Activated naive CD8-positive, alpha-beta T cell treated with anti-CD3 and anti-CD28 coated beads, Interleukin-2, amount 50 U/mL, for 24 hours (primary cell): ENCODE data around the gene KRTAP5-2.
"Not testable (repeated sequence)": the region's sequence is repeated elsewhere in the genome, so short reads cannot be mapped to it uniquely, and the experiment has no call there.

Experiments used
- ATAC-seq: fragments of 150-1000 bp; cut with Tn5 transposase; one replicate; pipeline ENCODE4 v1.10.0; 2021
- DNase-seq: peaks from one replicate; pipeline ENCODE4 v3.0.0; 2021
- H3K27ac Mint-ChIP-seq: one replicate; pipeline ENCODE4 v1.8.0; 2021; ENCODE audit warnings: mild to moderate bottlenecking, mixed read lengths
- H3K27me3 Mint-ChIP-seq: one replicate; pipeline ENCODE4 v1.8.0; 2021; ENCODE audit warnings: mixed read lengths
- H3K36me3 Mint-ChIP-seq: one replicate; pipeline ENCODE4 v1.8.0; 2021; ENCODE audit warnings: low read depth, mixed read lengths
- H3K4me1 Mint-ChIP-seq: one replicate; pipeline ENCODE4 v1.8.0; 2021; ENCODE audit warnings: mixed read lengths
- H3K4me3 Mint-ChIP-seq: one replicate; pipeline ENCODE4 v1.8.0; 2021; ENCODE audit warnings: mild to moderate bottlenecking, moderate library complexity, mixed read lengths
- H3K9me3 Mint-ChIP-seq: one replicate; pipeline ENCODE4 v1.8.0; 2021; ENCODE audit warnings: mixed read lengths

KRTAP5-2 gene

GRCh38 chr11:1607156-1607845 lies 9.2 kb upstream of the KRTAP5-2 start:
- not testable (repeated sequence) for DNase-seq, H3K4me1 Mint-ChIP-seq, ATAC-seq, H3K36me3 Mint-ChIP-seq, H3K27ac Mint-ChIP-seq, H3K4me3 Mint-ChIP-seq, H3K9me3 Mint-ChIP-seq
- H3K27me3 Mint-ChIP-seq = peaks cover 31% of the 10 kb centered on the region

DNA sequence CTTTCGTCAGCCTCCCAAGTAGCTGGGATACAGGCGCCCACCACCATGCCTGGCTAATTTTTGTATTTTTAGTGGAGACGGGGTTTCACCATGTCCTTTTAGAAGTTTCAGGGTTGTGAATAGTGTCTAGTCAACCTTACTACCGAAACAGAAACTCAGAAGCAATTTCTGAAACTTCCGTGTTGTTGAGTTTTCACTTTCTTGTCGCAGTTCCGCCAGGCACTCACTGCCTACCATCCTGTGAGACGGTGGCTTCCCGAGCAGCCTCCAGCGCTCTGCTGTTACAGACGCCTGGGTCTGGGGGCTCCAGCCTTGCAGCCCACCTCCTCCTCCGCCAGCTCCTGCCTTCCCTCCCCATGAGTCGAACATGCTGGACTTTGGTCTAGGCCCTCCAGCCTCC lies 7.8 kb upstream of the KRTAP5-2 start:
- not testable (repeated sequence) for H3K36me3 Mint-ChIP-seq, H3K27ac Mint-ChIP-seq, H3K9me3 Mint-ChIP-seq, H3K4me1 Mint-ChIP-seq, DNase-seq, H3K4me3 Mint-ChIP-seq, ATAC-seq
- peaks cover 35% of the 10 kb centered on the region for H3K27me3 Mint-ChIP-seq

DNA sequence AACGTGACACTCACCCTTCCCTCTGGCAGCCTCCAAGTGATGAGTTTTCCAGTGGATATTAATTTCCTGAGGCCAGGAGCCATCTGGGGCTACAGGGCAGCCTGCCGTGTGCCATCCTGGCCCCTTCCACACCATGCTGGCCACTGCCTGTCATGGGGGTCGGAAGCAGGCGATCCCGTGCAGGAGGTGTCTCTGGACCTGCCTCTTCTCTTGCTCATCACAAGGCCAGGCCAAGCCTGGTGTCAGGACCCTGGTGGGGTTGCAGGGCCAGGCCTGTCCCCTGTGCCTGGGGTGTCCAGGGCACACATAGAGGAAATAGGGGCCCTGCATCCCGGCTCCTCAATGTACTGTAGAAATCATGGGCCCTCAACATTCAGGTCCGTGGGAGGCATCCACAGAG lies 6.6 kb upstream of the KRTAP5-2 start:
- H3K27ac Mint-ChIP-seq = no peak overlapping the region
- H3K9me3 Mint-ChIP-seq = no peaks in the 10 kb centered on the region
- ATAC-seq = no peak
- peaks cover 33% of the 10 kb centered on the region for H3K27me3 Mint-ChIP-seq
- no peak for DNase-seq
- no peak overlapping the region for H3K4me3 Mint-ChIP-seq
- no peaks in the 10 kb centered on the region for H3K36me3 Mint-ChIP-seq
- H3K4me1 Mint-ChIP-seq = peaks cover 2% of the 10 kb centered on the region

DNA sequence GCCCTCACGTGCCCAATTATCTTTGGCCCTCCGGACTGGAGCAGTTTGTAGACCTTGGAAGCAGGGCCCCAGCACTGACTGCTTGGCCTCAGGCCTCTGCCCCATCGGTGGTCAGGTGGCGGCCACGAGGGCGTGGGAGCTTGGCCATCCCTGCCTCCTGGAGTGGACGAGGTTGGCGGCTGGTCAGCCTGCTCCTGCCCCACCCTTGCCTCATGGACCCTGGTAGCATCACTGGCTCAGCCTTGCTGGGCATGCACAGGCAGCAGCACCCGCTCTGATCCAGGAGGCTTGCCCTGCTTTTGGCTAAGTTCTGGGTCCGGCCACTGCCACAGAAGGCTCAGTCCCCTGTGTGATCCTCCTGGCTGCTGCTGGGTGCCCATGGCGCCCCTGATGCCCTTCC lies 6.1 kb upstream of the KRTAP5-2 start:
- Mint-ChIP-seq H3K27me3 (peaks cover 33% of the 10 kb centered on the region), H3K27ac (no peak overlapping the region), H3K9me3 (no peaks in the 10 kb centered on the region), H3K36me3 (no peaks in the 10 kb centered on the region), H3K4me1 (peaks cover 2% of the 10 kb centered on the region), H3K4me3 (no peak overlapping the region)
- no peak for DNase-seq
- no peak for ATAC-seq

DNA sequence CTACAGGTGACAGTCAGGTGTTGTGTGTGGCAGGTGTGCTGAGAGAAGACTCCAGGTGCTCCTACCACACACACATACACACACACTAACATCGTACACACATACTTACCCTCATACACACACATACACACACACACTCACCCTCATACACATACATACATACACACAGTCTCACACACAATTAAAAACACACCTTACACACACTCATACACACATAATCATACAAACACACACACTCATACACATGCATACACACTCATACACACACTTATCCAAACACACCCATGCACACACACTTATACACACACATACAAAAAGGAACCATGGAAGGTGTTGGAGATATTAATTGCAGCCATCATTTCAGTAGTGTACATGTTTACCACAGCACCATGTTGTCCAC lies 5.5 kb upstream of the KRTAP5-2 start:
- no peak overlapping the region for H3K4me3 Mint-ChIP-seq
- peaks cover 34% of the 10 kb centered on the region for H3K27me3 Mint-ChIP-seq
- ATAC-seq = no peak
- peaks cover 2% of the 10 kb centered on the region for H3K4me1 Mint-ChIP-seq
- DNase-seq = no peak
- no peaks in the 10 kb centered on the region for H3K9me3 Mint-ChIP-seq
- H3K27ac Mint-ChIP-seq = no peak overlapping the region
- H3K36me3 Mint-ChIP-seq = no peaks in the 10 kb centered on the region

DNA sequence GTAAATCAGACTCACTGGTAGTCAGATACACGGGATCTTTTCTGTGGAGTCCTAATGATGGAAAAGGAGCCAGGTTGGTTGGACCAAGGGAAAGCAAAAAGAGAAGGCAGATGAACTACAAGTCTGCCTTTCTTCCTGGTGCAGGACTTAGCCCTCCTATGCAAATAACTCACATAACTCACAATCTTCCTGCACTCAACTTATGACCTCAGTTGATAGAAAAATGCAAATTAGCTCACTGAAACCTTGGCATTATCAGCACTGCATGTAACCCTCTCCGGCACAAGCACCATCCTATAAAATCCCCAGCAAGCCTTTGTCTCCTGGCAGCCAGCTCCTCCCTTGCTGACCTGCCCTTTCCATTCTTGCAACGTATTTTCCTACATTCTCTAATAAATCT lies 3.6 kb upstream of the KRTAP5-2 start:
- not testable (repeated sequence) for H3K4me3 Mint-ChIP-seq, H3K36me3 Mint-ChIP-seq, H3K4me1 Mint-ChIP-seq, ATAC-seq, H3K9me3 Mint-ChIP-seq, DNase-seq, H3K27ac Mint-ChIP-seq
- H3K27me3 Mint-ChIP-seq = peaks cover 36% of the 10 kb centered on the region

- ATAC-seq (no peak), DNase-seq (no peak)
- H3K4me3 Mint-ChIP-seq = no peak overlapping the region
- peaks cover 36% of the 10 kb centered on the region for H3K27me3 Mint-ChIP-seq
- H3K4me1 Mint-ChIP-seq = no peaks in the 10 kb centered on the region
- H3K27ac Mint-ChIP-seq = no peak overlapping the region
- H3K9me3 Mint-ChIP-seq = no peaks in the 10 kb centered on the region
- H3K36me3 Mint-ChIP-seq = no peaks in the 10 kb centered on the region
Measured at GRCh38 chr11:1600626-1601025, 2.5 kb upstream of the KRTAP5-2 start.

DNA sequence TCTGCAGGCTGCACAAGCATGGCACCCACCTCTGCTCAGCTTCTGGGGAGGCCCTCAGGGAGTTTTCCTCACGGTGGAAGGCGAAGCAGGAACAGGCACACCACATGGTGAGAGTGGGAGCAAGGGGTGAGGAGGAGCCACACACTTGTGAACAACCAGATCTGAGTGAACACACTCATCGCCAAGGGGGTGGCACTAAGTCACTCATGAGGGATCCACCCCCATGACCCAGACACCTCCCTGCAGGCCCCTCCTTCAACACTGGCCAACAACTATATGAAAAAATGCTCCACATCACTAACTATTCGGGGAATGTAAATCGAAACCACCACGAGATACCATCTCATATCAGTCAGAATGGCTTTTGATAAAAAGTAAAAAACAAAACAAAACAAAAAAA lies 722 bp upstream of the KRTAP5-2 start:
- Mint-ChIP-seq H3K9me3 (no peaks in the 10 kb centered on the region), H3K27ac (no peak overlapping the region), H3K4me3 (no peak overlapping the region), H3K4me1 (peaks cover 2% of the 10 kb centered on the region), H3K36me3 (no peaks in the 10 kb centered on the region), H3K27me3 (peaks cover 42% of the 10 kb centered on the region)
- no peak for ATAC-seq
- no peak for DNase-seq

- H3K36me3 Mint-ChIP-seq = not testable (repeated sequence)
Measured at GRCh38 chr11:1598406-1598805, 312 bp upstream of the KRTAP5-2 start.

GRCh38 chr11:1597331-1597993 lies 632 bp downstream of the KRTAP5-2 start:
- Mint-ChIP-seq H3K4me1 (peaks cover 2% of the 10 kb centered on the region), H3K36me3 (no peaks in the 10 kb centered on the region), H3K27me3 (peaks cover 34% of the 10 kb centered on the region), H3K4me3 (no peak overlapping the region), H3K27ac (no peak overlapping the region), H3K9me3 (no peaks in the 10 kb centered on the region)
- no peak for DNase-seq
- no peak for ATAC-seq

More at GRCh38 chr11:1598406-1598805, 312 bp upstream of the KRTAP5-2 start:
- H3K4me3 Mint-ChIP-seq, H3K4me1 Mint-ChIP-seq, ATAC-seq, DNase-seq, H3K27ac Mint-ChIP-seq, H3K9me3 Mint-ChIP-seq: not testable (repeated sequence)
- H3K27me3 Mint-ChIP-seq = peaks cover 39% of the 10 kb centered on the region

- H3K4me3 Mint-ChIP-seq, DNase-seq, H3K4me1 Mint-ChIP-seq, ATAC-seq, H3K36me3 Mint-ChIP-seq, H3K9me3 Mint-ChIP-seq, H3K27ac Mint-ChIP-seq: not testable (repeated sequence)
- H3K27me3 Mint-ChIP-seq = peaks cover 30% of the 10 kb centered on the region
Measured at GRCh38 chr11:1596576-1597121, 1.4 kb downstream of the KRTAP5-2 start.

DNA sequence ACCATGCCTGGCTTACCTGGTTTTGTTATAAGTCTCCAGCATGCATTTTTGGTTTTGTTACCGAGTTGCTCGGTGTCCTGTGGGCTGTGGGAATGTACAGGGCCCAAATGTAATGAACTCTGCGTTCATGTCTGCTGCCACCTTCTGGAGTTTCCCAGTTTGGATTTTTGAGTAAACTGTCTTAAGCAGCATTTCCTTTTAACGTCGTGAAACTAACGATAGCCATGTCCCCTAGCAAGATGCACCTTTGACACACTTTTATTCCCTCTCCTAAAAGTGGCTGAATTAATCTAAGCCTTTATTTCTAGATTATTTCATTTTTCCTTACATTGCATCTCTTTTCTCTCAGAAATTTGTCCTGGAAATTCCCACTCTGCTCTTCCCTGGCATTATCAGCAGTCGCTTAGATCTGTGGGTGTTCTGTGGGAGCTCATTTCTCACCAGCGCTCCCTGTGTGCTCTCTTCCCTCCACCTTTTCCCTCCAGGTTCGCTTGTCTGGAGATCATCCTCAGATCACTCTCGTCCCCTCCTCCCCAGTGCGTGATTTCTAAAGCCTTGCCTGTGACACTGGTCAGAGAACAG lies 2.0 kb downstream of the KRTAP5-2 start:
- not testable (repeated sequence) for H3K9me3 Mint-ChIP-seq, H3K4me3 Mint-ChIP-seq, H3K27ac Mint-ChIP-seq, H3K36me3 Mint-ChIP-seq, H3K4me1 Mint-ChIP-seq, DNase-seq, ATAC-seq
- peaks cover 30% of the 10 kb centered on the region for H3K27me3 Mint-ChIP-seq

DNA sequence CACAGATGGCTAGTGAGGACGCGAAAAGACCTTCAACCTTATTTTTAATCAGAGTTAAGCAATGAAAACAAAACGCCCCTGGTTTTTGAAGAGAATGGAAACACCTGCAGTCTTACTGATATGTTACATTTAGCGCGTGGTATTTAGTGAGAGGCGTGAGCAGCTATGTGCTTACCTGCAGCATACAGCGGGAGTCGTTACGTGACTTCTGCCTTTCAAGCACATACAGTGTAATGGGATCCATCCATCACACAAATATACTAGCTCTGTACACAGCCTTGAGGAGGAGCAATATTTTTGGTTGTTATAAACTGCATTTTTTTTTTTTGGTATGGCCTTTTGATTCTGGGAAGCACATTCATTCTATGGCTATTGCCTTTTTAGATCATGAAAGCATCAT lies 5.5 kb downstream of the KRTAP5-2 start:
- Mint-ChIP-seq H3K27me3 (peaks cover 30% of the 10 kb centered on the region), H3K4me1 (peaks cover 13% of the 10 kb centered on the region), H3K4me3 (no peak overlapping the region), H3K36me3 (peaks cover 1% of the 10 kb centered on the region), H3K27ac (no peak overlapping the region), H3K9me3 (no peaks in the 10 kb centered on the region)
- ATAC-seq (no peak), DNase-seq (no peak)

DNA sequence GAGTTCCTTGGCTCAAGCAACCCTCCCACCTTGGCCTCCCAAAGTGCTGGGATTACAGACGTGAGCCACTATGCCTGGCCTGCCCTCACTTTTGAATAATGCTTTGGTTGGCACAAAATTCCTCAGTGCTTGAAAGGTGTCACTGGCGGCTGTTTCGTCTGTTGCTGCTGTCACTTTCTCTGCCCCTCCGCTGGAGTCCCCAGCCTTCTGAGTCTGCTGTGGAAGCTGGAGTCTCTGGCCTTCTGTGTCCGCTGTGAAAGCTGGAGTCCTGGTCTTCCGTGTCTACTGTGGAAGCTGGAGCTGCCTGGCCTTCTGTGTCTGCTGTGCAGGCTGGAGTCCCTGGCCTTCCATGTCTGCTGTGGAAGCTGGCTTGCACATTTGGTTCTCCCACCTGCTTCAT lies 8.1 kb downstream of the KRTAP5-2 start:
- ATAC-seq = no peak
- DNase-seq = no peak
- Mint-ChIP-seq H3K27ac (no peak overlapping the region), H3K4me1 (peaks cover 16% of the 10 kb centered on the region), H3K27me3 (peaks cover 17% of the 10 kb centered on the region), H3K9me3 (no peaks in the 10 kb centered on the region), H3K36me3 (peaks cover 1% of the 10 kb centered on the region), H3K4me3 (no peak overlapping the region)
